Mesenchymal stem cell (in vitro differentiated cells and primary cell): ENCODE results near the gene ZSCAN5C.
"Not testable (repeated sequence)": the region's sequence is repeated elsewhere in the genome, so short reads cannot be mapped to it uniquely, and the experiment has no call there.

Source experiments
- DNase-seq: peaks from one replicate; pipeline ENCODE4 v3.0.0-alpha.2; 2013
- H2AFZ ChIP-seq: one replicate; pipeline ENCODE4 v1.6.1; 2013; ENCODE audit warnings: low read depth, mild to moderate bottlenecking, control low read depth, inconsistent platforms, low read length, moderate library complexity
- H2AK5ac ChIP-seq: 2 replicates; pipeline ENCODE4 v1.6.1; 2013; ENCODE audit warnings: low read length, moderate library complexity, mild to moderate bottlenecking, inconsistent platforms; ENCODE audit not compliant: severe bottlenecking
- H2BK120ac ChIP-seq: one replicate; pipeline ENCODE4 v1.6.1; 2013; ENCODE audit warnings: low read depth, mild to moderate bottlenecking, inconsistent platforms, low read length, moderate library complexity
- H2BK12ac ChIP-seq, 2 experiments: one replicate each; pipeline ENCODE4 v1.6.1; 2013; ENCODE audit warnings: inconsistent platforms in 2 of 2, low read length in 2 of 2, mild to moderate bottlenecking in 2 of 2, moderate library complexity in 2 of 2, control low read depth in 1 of 2
- H2BK15ac ChIP-seq: one replicate; pipeline ENCODE4 v1.6.1; 2013; ENCODE audit warnings: mild to moderate bottlenecking, low read depth, inconsistent platforms; ENCODE audit not compliant: poor library complexity, severe bottlenecking
- H2BK5ac ChIP-seq: 2 replicates; pipeline ENCODE4 v1.6.1; 2013; ENCODE audit warnings: low read depth, mild to moderate bottlenecking, low read length, control low read depth, inconsistent platforms; ENCODE audit not compliant: poor library complexity, severe bottlenecking
- H3K14ac ChIP-seq, 2 experiments: one replicate each; pipeline ENCODE4 v1.6.1; 2013; ENCODE audit warnings: inconsistent platforms in 2 of 2, low read length in 2 of 2, control low read depth in 1 of 2, mild to moderate bottlenecking in 1 of 2, moderate library complexity in 1 of 2
- H3K18ac ChIP-seq, 2 experiments: one replicate each; pipeline ENCODE4 v1.6.1; 2013; ENCODE audit warnings: inconsistent platforms in 2 of 2, low read length in 2 of 2, control low read depth in 1 of 2, low read depth in 1 of 2, mild to moderate bottlenecking in 1 of 2
- H3K23ac ChIP-seq, 2 experiments: one replicate each; pipeline ENCODE4 v1.6.1; 2013; ENCODE audit warnings: inconsistent platforms in 2 of 2, low read length in 2 of 2, mild to moderate bottlenecking in 2 of 2, moderate library complexity in 2 of 2, control low read depth in 1 of 2
- H3K27ac ChIP-seq: 2 replicates; pipeline ENCODE4 v1.5.1; 2013; ENCODE audit warnings: mild to moderate bottlenecking, moderate library complexity, low read length, control low read depth, inconsistent platforms; ENCODE audit not compliant: poor library complexity, severe bottlenecking
- H3K27me3 ChIP-seq, 2 experiments: 2 replicates each; pipeline versions ENCODE4 v1.6.1 to v1.7.0; 2013; ENCODE audit warnings: low read length in 2 of 2, mild to moderate bottlenecking in 2 of 2, moderate library complexity in 2 of 2, control low read depth in 1 of 2, inconsistent platforms in 1 of 2; ENCODE audit not compliant: control insufficient read depth in 1 of 2, insufficient read depth in 1 of 2
- H3K36me3 ChIP-seq, 2 experiments: 2 replicates each; pipeline versions ENCODE4 v1.6.1 to v1.7.0; 2013; ENCODE audit warnings: low read length in 2 of 2, control low read depth in 1 of 2, inconsistent platforms in 1 of 2, low read depth in 1 of 2, mild to moderate bottlenecking in 1 of 2; ENCODE audit not compliant: insufficient read depth in 2 of 2, control insufficient read depth in 1 of 2
- H3K4ac ChIP-seq, 2 experiments: one replicate each; pipeline ENCODE4 v1.6.1; 2013; ENCODE audit warnings: inconsistent platforms in 2 of 2, low read length in 2 of 2, mild to moderate bottlenecking in 2 of 2, moderate library complexity in 2 of 2, control low read depth in 1 of 2, low read depth in 1 of 2
- H3K4me1 ChIP-seq: 2 replicates; pipeline ENCODE4 v1.6.1; 2013; ENCODE audit warnings: low read depth, low read length, control low read depth; ENCODE audit not compliant: control insufficient read depth, insufficient read depth
- H3K4me2 ChIP-seq: 2 replicates; pipeline ENCODE4 v1.6.1; 2013; ENCODE audit warnings: low read length, mild to moderate bottlenecking, inconsistent platforms; ENCODE audit not compliant: poor library complexity, severe bottlenecking
- H3K4me3 ChIP-seq, 2 experiments: 2 replicates each; pipeline versions ENCODE4 v1.5.1 to v1.7.0; 2013; ENCODE audit warnings: low read length in 2 of 2, mild to moderate bottlenecking in 2 of 2, control low read depth in 1 of 2, low read depth in 1 of 2; ENCODE audit not compliant: insufficient read depth in 1 of 2
- H3K79me1 ChIP-seq: replicated peaks from 2 replicates; pipeline ENCODE4 v1.6.1; 2013; ENCODE audit warnings: mild to moderate bottlenecking, control low read depth, low read length, inconsistent platforms; ENCODE audit not compliant: poor library complexity, severe bottlenecking
- H3K9ac ChIP-seq: 2 replicates; pipeline ENCODE4 v1.7.0; 2013; ENCODE audit warnings: mild to moderate bottlenecking, low read length, moderate library complexity
- H3K9me3 ChIP-seq: 2 replicates; pipeline ENCODE4 v1.7.0; 2013; ENCODE audit warnings: mild to moderate bottlenecking, low read length; ENCODE audit not compliant: control insufficient read depth
- H4K8ac ChIP-seq: one replicate; pipeline ENCODE4 v1.6.1; 2013; ENCODE audit warnings: inconsistent platforms, mild to moderate bottlenecking, low read length, moderate library complexity
- H4K91ac ChIP-seq: one replicate; pipeline ENCODE4 v1.6.1; 2013; ENCODE audit warnings: mild to moderate bottlenecking, low read length, inconsistent platforms
- WGBS: methylation state at CpG from one replicate; pipeline ENCODE4 v1.1.7; 2013; ENCODE audit warnings: mixed read lengths; 5-methylcytosine and 5-hydroxymethylcytosine counted together

Gene ZSCAN5C

DNA sequence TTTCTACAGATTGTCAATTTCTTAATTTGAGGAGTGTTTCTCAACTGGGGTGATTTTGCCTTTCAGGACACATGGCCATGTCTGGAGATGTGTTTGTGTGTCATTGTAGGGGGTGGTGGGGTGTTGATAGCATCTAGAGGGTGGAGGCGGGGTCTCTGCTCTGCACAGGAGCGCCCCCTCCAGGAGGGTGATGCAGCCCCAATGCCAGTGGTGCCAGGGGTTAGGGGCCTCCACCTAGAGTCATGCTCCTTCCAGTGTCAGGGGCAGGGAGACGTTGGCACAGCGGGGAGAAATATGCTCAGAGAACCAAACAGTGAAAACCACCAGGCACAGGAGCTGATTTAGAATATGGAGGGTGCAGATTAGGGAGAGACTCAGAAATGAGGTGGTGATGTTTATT, 43.7 kb downstream of the ZSCAN5C start:
- 54% methylated on average over 4 of the region's 4 CpGs for WGBS
- not testable (repeated sequence) for H3K27ac ChIP-seq, DNase-seq, H2AFZ ChIP-seq, H2BK5ac ChIP-seq, H3K4me3 ChIP-seq, H3K9me3 ChIP-seq, H3K14ac ChIP-seq, H3K27me3 ChIP-seq, H3K4ac ChIP-seq, H3K23ac ChIP-seq, H2BK15ac ChIP-seq, H3K79me1 ChIP-seq, H2BK12ac ChIP-seq, H2BK120ac ChIP-seq, H2AK5ac ChIP-seq, H4K91ac ChIP-seq, H3K9ac ChIP-seq, H3K4me2 ChIP-seq, H4K8ac ChIP-seq, H3K4me1 ChIP-seq, H3K18ac ChIP-seq, H3K36me3 ChIP-seq

DNA sequence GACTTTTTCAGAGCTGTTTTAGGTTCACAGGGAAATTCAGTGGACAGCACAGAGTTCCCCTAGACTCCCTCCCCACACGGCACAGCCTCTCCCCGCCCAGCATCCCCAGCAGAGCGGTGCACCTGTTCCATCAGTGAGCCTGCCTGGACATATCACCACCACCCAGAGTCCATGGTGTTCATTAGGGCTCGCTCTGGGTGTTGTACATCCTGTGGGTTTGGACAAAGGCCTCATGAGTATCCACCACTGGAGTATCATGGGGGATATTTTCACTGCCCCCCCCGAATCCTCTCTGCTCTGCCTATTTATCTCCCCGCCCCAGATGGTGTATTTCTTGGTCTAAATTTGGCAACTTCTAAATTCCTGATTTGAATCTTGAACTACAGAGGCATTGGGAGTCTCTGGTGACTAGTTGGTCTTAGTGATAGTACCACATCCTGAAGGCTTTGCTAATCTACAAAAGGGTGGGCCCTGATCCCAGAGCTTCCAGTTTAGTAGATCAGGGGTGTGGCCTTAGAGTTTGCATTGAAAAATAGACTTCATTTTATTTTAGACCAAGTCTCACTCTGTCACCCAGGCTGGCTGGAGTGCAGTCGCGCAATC, 46.8 kb downstream of the ZSCAN5C start:
- not testable (repeated sequence) for H2AK5ac ChIP-seq, H2BK120ac ChIP-seq, H3K23ac ChIP-seq, H3K9ac ChIP-seq, H3K27me3 ChIP-seq, H3K9me3 ChIP-seq, H2BK15ac ChIP-seq, H3K18ac ChIP-seq, H3K4me1 ChIP-seq, DNase-seq, H3K14ac ChIP-seq, H3K4me2 ChIP-seq, H3K27ac ChIP-seq, H4K91ac ChIP-seq, H2BK5ac ChIP-seq, H3K36me3 ChIP-seq, H2BK12ac ChIP-seq, H3K4ac ChIP-seq, H2AFZ ChIP-seq, H3K4me3 ChIP-seq, H3K79me1 ChIP-seq, H4K8ac ChIP-seq
- WGBS = 88% methylated on average over 5 of the region's 8 CpGs

GRCh38 chr19:56252699-56253422, 50.8 kb downstream of the ZSCAN5C start:
- no peak overlapping the region for H4K8ac ChIP-seq
- no peak overlapping the region for H3K18ac ChIP-seq
- 27% methylated on average over 7 of the region's 10 CpGs for WGBS
- no peak overlapping the region for H3K14ac ChIP-seq
- H3K36me3 ChIP-seq = no peaks in the 10 kb centered on the region
- no peaks in the 10 kb centered on the region for H3K27me3 ChIP-seq
- H3K4me2 ChIP-seq = no peak overlapping the region
- H2BK5ac ChIP-seq = no peak overlapping the region
- no peak overlapping the region for H2AK5ac ChIP-seq
- H3K79me1 ChIP-seq = no peaks in the 10 kb centered on the region
- no peaks in the 10 kb centered on the region for H3K9me3 ChIP-seq
- H2AFZ ChIP-seq = no peak overlapping the region
- no peak overlapping the region for H3K4me3 ChIP-seq
- no peak overlapping the region for H3K27ac ChIP-seq
- no peak overlapping the region for H2BK12ac ChIP-seq
- H3K4ac ChIP-seq = no peak overlapping the region
- H3K23ac ChIP-seq = no peak overlapping the region
- peak; percentile 70 for DNase-seq
- H2BK120ac ChIP-seq = no peak overlapping the region
- H3K4me1 ChIP-seq = no peaks in the 10 kb centered on the region
- H2BK15ac ChIP-seq = peak overlapping the region; percentile 1
- H4K91ac ChIP-seq = no peak overlapping the region
- no peak overlapping the region for H3K9ac ChIP-seq

GRCh38 chr19:56253737-56254136, 51.7 kb downstream of the ZSCAN5C start:
- H3K14ac ChIP-seq = no peak overlapping the region
- H3K27me3 ChIP-seq = no peaks in the 10 kb centered on the region
- H3K4me1 ChIP-seq = no peaks in the 10 kb centered on the region
- no peak overlapping the region for H3K4ac ChIP-seq
- WGBS = 96% methylated on average over 2 of the region's 5 CpGs
- no peaks in the 10 kb centered on the region for H3K36me3 ChIP-seq
- H4K8ac ChIP-seq = no peak overlapping the region
- no peak overlapping the region for H3K18ac ChIP-seq
- no peak overlapping the region for H3K4me2 ChIP-seq
- no peak overlapping the region for H2AK5ac ChIP-seq
- no peak overlapping the region for H3K27ac ChIP-seq
- no peaks in the 10 kb centered on the region for H3K79me1 ChIP-seq
- H2BK120ac ChIP-seq = no peak overlapping the region
- no peak overlapping the region for H3K4me3 ChIP-seq
- DNase-seq = peak; percentile 59
- no peak overlapping the region for H2BK15ac ChIP-seq
- H2BK5ac ChIP-seq = no peak overlapping the region
- H2AFZ ChIP-seq = no peak overlapping the region
- no peak overlapping the region for H2BK12ac ChIP-seq
- no peak overlapping the region for H3K23ac ChIP-seq
- no peak overlapping the region for H3K9ac ChIP-seq
- no peak overlapping the region for H4K91ac ChIP-seq
- H3K9me3 ChIP-seq = no peaks in the 10 kb centered on the region
